Vagina (tissue), 2 donors: ENCODE measurements around the gene C5orf15.

Source experiments
- CTCF ChIP-seq, 3 experiments: fragments of 450-650 bp in 2 of 3; fragments of 200-600 bp in 1 of 3; sonication (generic) in 1 of 3; IDR thresholded peaks; one replicate each; pipeline ENCODE4 v1.5.1; 2017 to 2019; ENCODE audit warnings: antibody characterized with exemption in 3 of 3, mild to moderate bottlenecking in 2 of 3, moderate library complexity in 2 of 3
- POLR2A ChIP-seq, 2 donors: fragments of 450-650 bp; IDR thresholded peaks; one replicate each; pipeline ENCODE4 v1.6.1; 2017; ENCODE audit warnings: antibody characterized with exemption in 2 of 2, mild to moderate bottlenecking in 2 of 2, moderate library complexity in 2 of 2
- POLR2AphosphoS5 ChIP-seq, 2 donors: sonication (generic); formaldehyde crosslinking; IDR thresholded peaks; one replicate each; pipeline ENCODE4 v1.9.0; 2017; ENCODE audit warnings: antibody characterized with exemption in 2 of 2, mild to moderate bottlenecking in 2 of 2, low read depth in 1 of 2; ENCODE audit not compliant: insufficient read depth in 1 of 2

DNA sequence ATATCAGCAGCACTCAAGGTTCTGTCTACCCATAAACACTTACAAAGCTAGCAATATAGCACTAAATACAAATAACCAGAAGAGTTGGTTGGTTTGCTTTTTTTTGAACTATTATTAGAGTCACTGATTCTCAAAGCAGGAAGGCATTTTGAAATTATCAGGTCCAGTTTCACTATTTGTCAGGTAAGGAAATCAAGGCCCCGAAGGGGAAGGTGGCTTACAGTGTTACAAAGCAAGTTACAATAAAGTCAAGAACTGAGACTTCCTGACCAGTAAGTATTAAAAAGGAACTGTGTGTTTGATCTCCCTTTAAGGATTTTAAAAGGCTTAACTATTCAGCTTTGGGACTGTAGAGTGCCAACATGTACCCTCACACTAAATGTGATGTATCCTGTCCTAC, 10.8 kb downstream of the C5orf15 start:
- TF ChIP-seq CTCF (IDR thresholded peaks at IDR 0.05) (no peak), POLR2A (IDR thresholded peaks at IDR 0.05) (no peak), POLR2AphosphoS5 (IDR thresholded peaks at IDR 0.05; ENCODE audit: insufficient read depth in 1 of 2, low read depth in 1 of 2) (no peak)
